ENCODE data around the gene PNMA6A.
"Not testable (repeated sequence)": the region's sequence is repeated elsewhere in the genome, so short reads cannot be mapped to it uniquely, and the experiment has no call there.

PNMA6A gene

DNA sequence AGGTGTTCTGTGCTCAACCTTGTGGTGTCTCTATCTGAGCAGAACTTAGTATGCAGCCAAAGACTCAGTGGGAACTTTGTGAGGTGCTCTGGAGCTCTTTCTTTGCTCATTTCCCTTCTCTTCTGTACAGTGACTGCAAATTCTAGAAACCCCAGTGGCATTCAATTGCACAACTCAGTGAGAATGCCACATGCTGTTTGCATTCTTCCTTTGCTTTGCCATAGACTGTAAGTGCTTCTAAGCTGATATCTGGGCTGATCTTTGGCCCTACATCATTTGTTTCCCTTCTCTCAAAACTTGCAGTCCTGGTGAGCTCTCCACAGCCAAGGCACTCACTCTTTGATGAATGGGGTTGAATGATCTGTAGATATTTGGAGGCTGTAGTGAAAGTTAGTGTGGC, 8.9 kb upstream of the PNMA6A start:
- no peak for DNase-seq (ENCODE audit: low spot score)
- in situ Hi-C loops (cut with MboI; ENCODE audit: low sequenced_read_pairs, unreplicated experiment), result no loop called here

DNA sequence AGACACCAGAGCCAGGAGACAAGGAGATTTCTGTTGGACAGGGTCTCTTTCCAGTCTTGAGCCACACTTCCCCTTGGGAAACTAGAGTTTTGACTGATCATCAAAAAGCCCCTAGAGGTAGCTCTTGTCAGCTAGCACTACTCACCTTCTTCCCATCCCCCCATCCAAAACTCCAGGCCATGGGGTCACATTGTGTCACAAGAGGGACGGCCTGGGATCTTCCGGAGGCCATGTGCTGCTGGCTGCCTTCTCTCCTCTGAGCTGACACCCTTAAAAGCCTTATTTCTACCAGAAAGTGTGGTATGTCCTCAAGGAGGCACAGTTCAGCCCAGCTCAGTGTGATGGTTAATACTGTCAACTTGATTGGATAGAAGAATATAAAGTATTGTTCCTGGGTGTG, 8.2 kb upstream of the PNMA6A start:
- TF ChIP-seq, protein P1, sequence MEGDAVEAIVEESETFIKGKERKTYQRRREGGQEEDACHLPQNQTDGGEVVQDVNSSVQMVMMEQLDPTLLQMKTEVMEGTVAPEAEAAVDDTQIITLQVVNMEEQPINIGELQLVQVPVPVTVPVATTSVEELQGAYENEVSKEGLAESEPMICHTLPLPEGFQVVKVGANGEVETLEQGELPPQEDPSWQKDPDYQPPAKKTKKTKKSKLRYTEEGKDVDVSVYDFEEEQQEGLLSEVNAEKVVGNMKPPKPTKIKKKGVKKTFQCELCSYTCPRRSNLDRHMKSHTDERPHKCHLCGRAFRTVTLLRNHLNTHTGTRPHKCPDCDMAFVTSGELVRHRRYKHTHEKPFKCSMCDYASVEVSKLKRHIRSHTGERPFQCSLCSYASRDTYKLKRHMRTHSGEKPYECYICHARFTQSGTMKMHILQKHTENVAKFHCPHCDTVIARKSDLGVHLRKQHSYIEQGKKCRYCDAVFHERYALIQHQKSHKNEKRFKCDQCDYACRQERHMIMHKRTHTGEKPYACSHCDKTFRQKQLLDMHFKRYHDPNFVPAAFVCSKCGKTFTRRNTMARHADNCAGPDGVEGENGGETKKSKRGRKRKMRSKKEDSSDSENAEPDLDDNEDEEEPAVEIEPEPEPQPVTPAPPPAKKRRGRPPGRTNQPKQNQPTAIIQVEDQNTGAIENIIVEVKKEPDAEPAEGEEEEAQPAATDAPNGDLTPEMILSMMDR (IDR thresholded peaks at IDR 0.05; ENCODE audit: borderline replicate concordance, control extremely low read depth, extremely low read depth, insufficient read depth, missing control alignments), result no peak
- in situ Hi-C loops (cut with MboI; ENCODE audit: low sequenced_read_pairs, unreplicated experiment), result no loop called here
- no peak for DNase-seq (ENCODE audit: low spot score)

More for the DNA sequence above, 8.9 kb upstream of the PNMA6A start:
- TF ChIP-seq, protein P1 (IDR thresholded peaks at IDR 0.05; ENCODE audit: borderline replicate concordance, control extremely low read depth, extremely low read depth, insufficient read depth, missing control alignments), result no peak

DNA sequence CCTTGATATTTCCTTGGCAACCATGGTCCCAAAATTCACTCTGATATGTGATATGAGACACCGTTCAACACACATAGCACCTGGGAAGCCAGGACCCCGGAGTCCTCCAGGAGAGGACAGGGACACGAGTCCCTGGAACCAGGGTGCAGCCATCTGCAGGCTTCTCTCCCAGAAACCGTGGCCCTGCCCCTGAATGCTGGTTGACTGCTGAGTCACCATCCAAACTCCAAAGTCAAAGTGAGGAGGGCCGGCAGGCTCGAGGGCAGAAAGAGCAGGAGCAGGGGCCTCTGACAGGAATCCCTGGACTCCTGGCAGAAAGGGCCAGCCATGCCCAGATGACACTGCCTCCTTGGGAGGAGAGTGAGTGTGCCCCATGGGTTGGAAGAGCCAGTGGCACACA, 6.9 kb upstream of the PNMA6A start:
- TF ChIP-seq, protein P1 (IDR thresholded peaks at IDR 0.05; ENCODE audit: borderline replicate concordance, control extremely low read depth, extremely low read depth, insufficient read depth, missing control alignments), result no peak
- in situ Hi-C loops (cut with MboI; ENCODE audit: low sequenced_read_pairs, unreplicated experiment), result no loop called here
- DNase-seq (ENCODE audit: low spot score), result no peak

DNA sequence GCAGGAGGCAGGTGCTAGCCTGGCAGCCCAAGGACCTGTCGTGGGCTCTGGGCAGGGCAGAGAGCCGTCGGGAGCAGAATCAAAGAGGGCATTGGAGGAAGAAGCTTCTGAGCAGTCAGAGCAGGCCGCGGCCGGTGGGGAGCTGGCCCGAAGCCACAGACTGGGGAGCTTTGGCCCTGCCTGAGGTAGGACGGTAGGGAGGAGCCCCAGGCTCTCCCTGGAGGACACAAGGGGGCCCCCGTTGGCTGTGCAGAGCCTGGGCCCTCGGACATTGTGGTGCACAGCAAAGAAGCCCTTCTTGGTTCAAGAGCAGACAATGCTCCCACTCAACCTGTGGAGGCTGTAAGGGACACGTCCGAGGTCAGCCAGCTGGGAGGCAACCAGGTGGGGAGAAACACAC, 5.9 kb upstream of the PNMA6A start:
- in situ Hi-C loops (cut with MboI; ENCODE audit: low sequenced_read_pairs, unreplicated experiment); DNase-seq (ENCODE audit: low spot score): not testable (repeated sequence)

DNA sequence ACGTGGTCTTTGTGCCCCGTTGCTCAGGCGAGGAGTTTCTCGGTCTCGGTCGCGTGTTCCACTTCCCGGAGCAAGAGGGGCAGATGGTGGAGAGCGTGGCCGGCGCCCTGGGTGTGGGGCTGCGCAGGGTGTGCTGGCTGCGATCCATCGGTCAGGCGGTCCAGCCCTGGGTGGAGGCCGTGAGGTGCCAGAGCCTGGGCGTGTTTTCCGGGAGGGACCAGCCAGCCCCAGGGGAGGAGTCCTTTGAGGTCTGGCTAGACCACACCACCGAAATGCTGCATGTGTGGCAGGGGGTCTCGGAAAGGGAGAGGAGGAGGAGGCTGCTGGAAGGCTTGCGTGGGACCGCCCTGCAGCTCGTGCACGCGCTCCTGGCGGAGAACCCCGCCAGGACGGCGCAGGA, 1.1 kb downstream of the PNMA6A start:
- DNase-seq (ENCODE audit: low spot score); in situ Hi-C loops (cut with MboI; ENCODE audit: low sequenced_read_pairs, unreplicated experiment): not testable (repeated sequence)

DNA sequence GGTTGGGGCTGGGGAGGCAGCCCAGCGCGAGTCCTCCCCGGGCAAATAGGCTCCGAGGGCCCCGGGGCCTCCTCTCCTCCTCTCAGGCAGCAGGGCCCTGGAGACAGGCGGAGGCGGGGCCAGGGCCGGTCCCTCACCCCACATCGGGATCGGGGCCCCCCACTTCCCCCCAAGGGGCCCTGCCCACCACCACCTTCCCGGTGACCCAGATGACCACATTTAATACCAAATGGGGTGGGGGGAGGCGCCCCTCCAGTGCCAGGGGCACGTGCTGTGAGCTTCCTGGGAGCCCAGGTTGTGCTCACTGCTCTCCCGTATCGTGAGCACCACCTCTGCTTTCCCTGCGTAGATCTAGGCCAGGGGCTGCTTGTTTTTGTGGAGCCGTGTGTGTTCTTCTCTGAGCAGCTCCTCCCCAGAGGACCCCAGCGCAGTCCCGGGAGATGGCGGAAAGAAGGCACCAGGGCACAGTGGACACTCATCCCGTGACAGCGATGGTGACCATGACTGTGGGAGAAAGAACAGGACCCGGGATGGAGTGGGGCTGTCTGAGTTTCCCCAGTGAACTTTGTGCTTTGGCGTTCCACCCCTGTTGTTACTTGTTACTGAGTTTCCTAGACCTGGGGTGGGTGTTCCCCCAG, 2.1 kb downstream of the PNMA6A start:
- in situ Hi-C loops (cut with MboI; ENCODE audit: low sequenced_read_pairs, unreplicated experiment), result no loop called here

DNA sequence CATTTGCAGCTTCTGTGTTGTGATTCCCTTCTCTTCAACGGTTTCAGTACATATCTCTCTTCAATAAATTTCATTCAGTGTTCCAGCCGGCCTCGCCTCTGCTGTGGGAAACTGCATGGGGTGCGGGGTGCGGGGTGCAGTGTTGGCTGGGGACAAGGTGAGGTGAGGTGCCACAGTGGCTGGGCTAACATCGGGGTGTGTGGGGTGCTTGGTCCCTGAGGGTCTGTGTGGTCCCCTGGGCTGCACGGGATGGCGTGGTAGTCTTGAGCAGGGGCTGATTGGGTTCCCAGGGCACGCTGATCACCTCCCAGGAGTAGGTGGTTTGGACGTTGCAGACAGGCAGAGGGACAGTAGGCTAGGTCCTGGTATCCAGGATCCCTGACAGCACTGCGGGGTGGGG, 2.7 kb downstream of the PNMA6A start:
- DNase-seq (ENCODE audit: low spot score), result no peak
- TF ChIP-seq, protein P1 (IDR thresholded peaks at IDR 0.05; ENCODE audit: borderline replicate concordance, control extremely low read depth, extremely low read depth, insufficient read depth, missing control alignments), result no peak
- in situ Hi-C loops (cut with MboI; ENCODE audit: low sequenced_read_pairs, unreplicated experiment), result no loop called here

More for the DNA sequence above, 2.1 kb downstream of the PNMA6A start:
- TF ChIP-seq, protein P1 (IDR thresholded peaks at IDR 0.05; ENCODE audit: borderline replicate concordance, control extremely low read depth, extremely low read depth, insufficient read depth, missing control alignments), result no peak
- DNase-seq (ENCODE audit: low spot score), result no peak

DNA sequence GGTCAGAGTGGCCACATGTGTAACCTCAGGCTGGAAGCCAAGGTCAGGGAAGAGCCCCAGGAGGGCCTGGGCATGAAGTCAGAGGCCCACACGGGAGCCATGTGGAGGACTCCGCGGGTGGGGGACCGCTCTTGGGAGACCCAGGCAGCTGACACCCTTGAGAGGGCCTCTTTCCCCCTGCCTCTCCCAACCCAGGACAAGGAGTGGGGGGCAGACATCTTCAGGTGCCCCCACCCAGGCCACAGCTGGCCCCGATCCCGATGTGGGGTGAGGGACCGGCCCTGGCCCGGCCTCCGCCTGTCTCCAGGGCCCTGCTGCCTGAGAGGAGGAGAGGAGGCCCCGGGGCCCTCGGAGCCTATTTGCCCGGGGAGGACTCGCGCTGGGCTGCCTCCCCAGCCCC, 3.1 kb downstream of the PNMA6A start:
- in situ Hi-C loops (cut with MboI; ENCODE audit: low sequenced_read_pairs, unreplicated experiment), result no loop called here
- TF ChIP-seq, protein P1 (IDR thresholded peaks at IDR 0.05; ENCODE audit: borderline replicate concordance, control extremely low read depth, extremely low read depth, insufficient read depth, missing control alignments), result no peak
- no peak for DNase-seq (ENCODE audit: low spot score)

DNA sequence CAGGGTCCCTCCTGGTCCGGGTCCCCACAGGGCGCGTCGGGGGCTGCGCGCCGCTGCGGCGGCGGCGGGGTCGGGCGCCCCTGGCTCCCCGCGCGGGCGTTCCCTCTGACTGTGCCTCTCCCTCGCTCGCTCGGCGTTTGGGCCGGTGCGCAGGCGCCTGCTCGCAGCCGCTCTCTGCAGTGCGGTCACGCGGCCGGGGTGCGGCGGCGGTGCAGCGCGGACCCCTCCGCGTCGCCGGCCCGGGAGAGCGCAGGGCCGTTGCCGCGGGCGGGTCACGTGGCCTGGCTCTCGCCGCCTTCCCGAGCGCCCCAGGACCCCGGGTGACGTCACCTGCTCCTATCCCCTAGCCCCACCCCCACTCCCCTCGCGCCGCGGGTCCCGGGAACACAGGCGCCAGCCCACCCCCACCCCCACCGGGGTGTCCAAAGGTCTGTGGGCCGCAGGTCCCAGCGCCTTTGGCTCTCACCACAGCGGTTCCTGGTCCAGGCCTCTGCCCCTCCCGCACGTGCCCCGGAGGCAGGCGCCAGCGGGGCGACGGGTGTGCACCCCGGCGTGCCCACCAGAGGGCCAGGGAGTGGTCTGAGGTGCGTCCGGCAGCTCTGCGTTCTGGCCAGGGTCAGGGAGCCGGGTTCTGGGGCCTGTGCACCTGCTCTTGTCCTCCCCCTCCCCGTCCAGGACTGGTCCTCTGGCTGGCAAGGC, 5.3 kb downstream of the PNMA6A start:
- DNase-seq (ENCODE audit: low spot score); in situ Hi-C loops (cut with MboI; ENCODE audit: low sequenced_read_pairs, unreplicated experiment): not testable (repeated sequence)

DNA sequence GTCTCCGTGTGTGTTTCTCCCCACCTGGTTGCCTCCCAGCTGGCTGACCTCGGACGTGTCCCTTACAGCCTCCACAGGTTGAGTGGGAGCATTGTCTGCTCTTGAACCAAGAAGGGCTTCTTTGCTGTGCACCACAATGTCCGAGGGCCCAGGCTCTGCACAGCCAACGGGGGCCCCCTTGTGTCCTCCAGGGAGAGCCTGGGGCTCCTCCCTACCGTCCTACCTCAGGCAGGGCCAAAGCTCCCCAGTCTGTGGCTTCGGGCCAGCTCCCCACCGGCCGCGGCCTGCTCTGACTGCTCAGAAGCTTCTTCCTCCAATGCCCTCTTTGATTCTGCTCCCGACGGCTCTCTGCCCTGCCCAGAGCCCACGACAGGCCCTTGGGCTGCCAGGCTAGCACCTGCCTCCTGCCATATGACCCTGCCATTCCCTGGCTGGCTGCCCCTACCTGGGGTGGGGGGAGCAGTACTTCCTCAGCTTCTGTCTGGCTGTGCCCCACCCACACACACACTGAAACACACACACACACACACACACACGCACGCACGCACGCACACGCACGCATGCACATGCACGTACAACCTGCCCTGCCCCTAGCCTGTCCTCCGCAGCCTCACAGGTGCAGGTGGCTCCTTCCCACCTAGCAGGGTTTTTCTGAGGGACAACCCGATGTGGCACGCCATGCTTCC, 11.1 kb downstream of the PNMA6A start:
- in situ Hi-C loops (cut with MboI; ENCODE audit: low sequenced_read_pairs, unreplicated experiment); DNase-seq (ENCODE audit: low spot score): not testable (repeated sequence)
